GM23338 (cell line): ENCODE measurements around the gene MRGPRE. TPM values are rescaled to one million over a fixed set of nuclear protein-coding genes. Genes with fewer than 3 reads are reported as not detected.

Experiments used
- ATAC-seq: fragments of 200-7000 bp; cut with Tn5 transposase; 3 replicates; pipeline ENCODE4 v1.9.1; 2020
- DNase-seq: peaks from one replicate; pipeline ENCODE4 v3.0.0-alpha.2; 2015; ENCODE audit warnings: low spot score
- H2AFZ ChIP-seq: fragments of 200-600 bp; sonication (generic); 2 replicates; pipeline ENCODE4 v1.8.0; 2016; ENCODE audit warnings: antibody characterized with exemption, mild to moderate bottlenecking, moderate library complexity
- H3F3A ChIP-seq: fragments of 200-600 bp; sonication (generic); replicated peaks from 2 replicates; pipeline ENCODE4 v1.8.0; 2017; ENCODE audit warnings: antibody characterized with exemption, mixed run types, low read depth
- H3K27ac ChIP-seq: fragments of 200-600 bp; sonication (generic); 2 replicates; pipeline ENCODE4 v1.6.1; 2016; ENCODE audit warnings: low read depth
- H3K27me3 ChIP-seq: fragments of 200-600 bp; sonication (generic); 2 replicates; pipeline ENCODE4 v1.8.0; 2016; ENCODE audit warnings: mild to moderate bottlenecking, mixed run types, moderate library complexity; ENCODE audit not compliant: insufficient read depth
- H3K36me3 ChIP-seq: fragments of 200-600 bp; sonication (generic); 2 replicates; pipeline ENCODE4 v1.8.0; 2016; ENCODE audit warnings: mild to moderate bottlenecking; ENCODE audit not compliant: insufficient read depth
- H3K4me1 ChIP-seq: fragments of 200-600 bp; sonication (generic); 2 replicates; pipeline ENCODE4 v1.8.0; 2016; ENCODE audit warnings: mild to moderate bottlenecking, moderate library complexity; ENCODE audit not compliant: insufficient read depth
- H3K4me2 ChIP-seq: fragments of 200-600 bp; sonication (generic); 2 replicates; pipeline ENCODE4 v1.7.1; 2017; ENCODE audit warnings: mixed run types
- H3K4me3 ChIP-seq: fragments of 200-600 bp; sonication (generic); 2 replicates; pipeline ENCODE4 v1.6.1; 2016; ENCODE audit warnings: mixed run types
- H3K79me2 ChIP-seq: fragments of 200-600 bp; sonication (generic); replicated peaks from 2 replicates; pipeline ENCODE4 v1.8.0; 2017; ENCODE audit warnings: mild to moderate bottlenecking; ENCODE audit not compliant: insufficient read depth
- H3K9me2 ChIP-seq: fragments of 200-600 bp; sonication (generic); 2 replicates; pipeline ENCODE4 v1.8.0; 2017; ENCODE audit not compliant: insufficient read depth
- H4K20me1 ChIP-seq: fragments of 200-600 bp; sonication (generic); replicated peaks from 2 replicates; pipeline ENCODE4 v1.8.0; 2017; ENCODE audit warnings: mild to moderate bottlenecking; ENCODE audit not compliant: insufficient read depth
- H3K27ac Mint-ChIP-seq: 2 replicates; pipeline ENCODE4 v1.8.0; 2020; ENCODE audit warnings: inconsistent platforms, mild to moderate bottlenecking, moderate library complexity, mixed read lengths
- H3K27me3 Mint-ChIP-seq: 3 replicates; pipeline ENCODE4 v1.8.0; 2022; ENCODE audit warnings: low read depth, mild to moderate bottlenecking, moderate library complexity, mixed read lengths, inconsistent platforms; ENCODE audit not compliant: insufficient read depth, poor library complexity
- H3K36me3 Mint-ChIP-seq: 3 replicates; pipeline ENCODE4 v1.8.0; 2021; ENCODE audit warnings: low read depth, mild to moderate bottlenecking, inconsistent platforms, moderate library complexity, mixed read lengths
- H3K4me1 Mint-ChIP-seq: 3 replicates; pipeline ENCODE4 v1.8.0; 2020; ENCODE audit warnings: mild to moderate bottlenecking, inconsistent platforms, mixed read lengths
- H3K4me3 Mint-ChIP-seq: 3 replicates; pipeline ENCODE4 v1.8.0; 2021; ENCODE audit warnings: moderate library complexity, mild to moderate bottlenecking, inconsistent platforms, mixed read lengths
- H3K9me3 Mint-ChIP-seq: 3 replicates; pipeline ENCODE4 v1.8.0; 2020; ENCODE audit warnings: moderate library complexity, mild to moderate bottlenecking, inconsistent platforms, mixed read lengths
- CTCF ChIP-seq, 2 experiments: fragments of 200-600 bp in 1 of 2; sonication (generic) in 1 of 2; conservative IDR thresholded peaks; 2 replicates each; pipeline versions ENCODE4 v1.5.1 to v1.6.1; 2016 to 2017; ENCODE audit warnings: antibody characterized with exemption in 2 of 2, low read depth in 2 of 2, mild to moderate bottlenecking in 2 of 2, moderate library complexity in 1 of 2
- EZH2phosphoT487 ChIP-seq: fragments of 200-600 bp; sonication (generic); IDR thresholded peaks from one replicate; pipeline ENCODE4 v1.8.1; 2018; ENCODE audit warnings: antibody characterized with exemption; ENCODE audit not compliant: unreplicated experiment
- JUNB ChIP-seq: IDR thresholded peaks from one replicate; pipeline ENCODE4 v1.6.1; 2016; ENCODE audit warnings: antibody characterized with exemption; ENCODE audit not compliant: unreplicated experiment
- POLR2AphosphoS5 ChIP-seq: IDR thresholded peaks from 2 replicates; pipeline ENCODE4 v1.6.1; 2016; ENCODE audit warnings: antibody characterized with exemption, low read depth
- STAT1 ChIP-seq: IDR thresholded peaks from one replicate; pipeline ENCODE4 v1.6.1; 2016; ENCODE audit warnings: antibody characterized with exemption; ENCODE audit not compliant: unreplicated experiment
- ZNF462 ChIP-seq: fragments of 250-450 bp; sonication (Bioruptor Pico); IDR thresholded peaks from 2 replicates; pipeline ENCODE4 v1.5.0; 2020; ENCODE audit warnings: mild to moderate bottlenecking, moderate library complexity
- polyA plus RNA-seq: library from polyadenylated mRNA; unstranded; fragments of >200 nt; fragmentation: Nextera tagmentation; extraction: Ambion mirVana; gene quantifications from 2 replicates; pipeline ENCODE4 v1.2.1, GENCODE V29; 2016
- total RNA-seq: library from RNA; depleted of rRNA; stranded (reverse); fragments of >200 nt; shearing (Covaris generic); gene quantifications from 2 replicates; pipeline ENCODE4 v1.2.3, GENCODE V29; 2014
- TF ChIP-seq, protein P1 (sequence below): IDR thresholded peaks from one replicate; pipeline ENCODE4 v1.6.1; 2018; ENCODE audit warnings: antibody characterized with exemption; ENCODE audit not compliant: unreplicated experiment

The MRGPRE gene
- total and polyA plus RNA-seq, 2 experiments from 2014 or later = not detected

DNA sequence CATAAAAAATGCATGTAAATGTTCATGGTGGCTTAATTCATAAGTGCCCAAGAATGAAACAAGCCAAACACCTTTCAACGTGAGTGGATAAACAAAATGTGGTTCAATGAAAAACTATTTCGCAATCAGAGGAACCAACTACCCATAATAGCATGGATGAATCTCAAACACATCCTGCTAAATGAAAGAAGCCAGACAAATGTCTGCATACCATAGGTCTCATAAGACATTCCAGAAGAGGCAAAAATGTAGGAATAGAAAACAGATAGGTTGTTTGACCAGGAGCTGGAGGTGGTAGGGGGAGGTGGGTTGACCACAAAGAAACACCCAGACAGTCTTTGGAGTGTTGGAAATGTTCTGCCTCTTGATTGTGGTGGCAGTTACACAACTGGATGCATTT lies 53.9 kb downstream of the MRGPRE start:
- Mint-ChIP-seq H3K4me3 (no peak overlapping the region), H3K9me3 (peaks cover 14% of the 10 kb centered on the region), H3K27me3 (peaks cover 11% of the 10 kb centered on the region), H3K36me3 (no peaks in the 10 kb centered on the region), H3K27ac (no peak overlapping the region), H3K4me1 (no peaks in the 10 kb centered on the region)
- Histone ChIP-seq H3K4me3 (no peak overlapping the region), H3F3A (no peaks in the 10 kb centered on the region), H3K9me2 (peaks cover 17% of the 10 kb centered on the region; the same call in 1 of the 2 replicates), H3K27me3 (no peaks in the 10 kb centered on the region), H3K79me2 (no peaks in the 10 kb centered on the region), H3K36me3 (no peaks in the 10 kb centered on the region), H2AFZ (no peak overlapping the region), H3K27ac (no peak overlapping the region), H3K4me2 (no peak overlapping the region), H4K20me1 (no peaks in the 10 kb centered on the region), H3K4me1 (no peaks in the 10 kb centered on the region)
- DNase-seq (no peak), ATAC-seq (no peak)
- TF ChIP-seq ZNF462 (CRISPR knock-in tag) (no peak), CTCF (conservative IDR thresholded peaks at IDR 0.05; ENCODE audit: low read depth in 2 of 2) (no peak), EZH2phosphoT487 (no peak), STAT1 (no peak), JUNB (no peak), POLR2AphosphoS5 (no peak)
- TF ChIP-seq, protein P1, sequence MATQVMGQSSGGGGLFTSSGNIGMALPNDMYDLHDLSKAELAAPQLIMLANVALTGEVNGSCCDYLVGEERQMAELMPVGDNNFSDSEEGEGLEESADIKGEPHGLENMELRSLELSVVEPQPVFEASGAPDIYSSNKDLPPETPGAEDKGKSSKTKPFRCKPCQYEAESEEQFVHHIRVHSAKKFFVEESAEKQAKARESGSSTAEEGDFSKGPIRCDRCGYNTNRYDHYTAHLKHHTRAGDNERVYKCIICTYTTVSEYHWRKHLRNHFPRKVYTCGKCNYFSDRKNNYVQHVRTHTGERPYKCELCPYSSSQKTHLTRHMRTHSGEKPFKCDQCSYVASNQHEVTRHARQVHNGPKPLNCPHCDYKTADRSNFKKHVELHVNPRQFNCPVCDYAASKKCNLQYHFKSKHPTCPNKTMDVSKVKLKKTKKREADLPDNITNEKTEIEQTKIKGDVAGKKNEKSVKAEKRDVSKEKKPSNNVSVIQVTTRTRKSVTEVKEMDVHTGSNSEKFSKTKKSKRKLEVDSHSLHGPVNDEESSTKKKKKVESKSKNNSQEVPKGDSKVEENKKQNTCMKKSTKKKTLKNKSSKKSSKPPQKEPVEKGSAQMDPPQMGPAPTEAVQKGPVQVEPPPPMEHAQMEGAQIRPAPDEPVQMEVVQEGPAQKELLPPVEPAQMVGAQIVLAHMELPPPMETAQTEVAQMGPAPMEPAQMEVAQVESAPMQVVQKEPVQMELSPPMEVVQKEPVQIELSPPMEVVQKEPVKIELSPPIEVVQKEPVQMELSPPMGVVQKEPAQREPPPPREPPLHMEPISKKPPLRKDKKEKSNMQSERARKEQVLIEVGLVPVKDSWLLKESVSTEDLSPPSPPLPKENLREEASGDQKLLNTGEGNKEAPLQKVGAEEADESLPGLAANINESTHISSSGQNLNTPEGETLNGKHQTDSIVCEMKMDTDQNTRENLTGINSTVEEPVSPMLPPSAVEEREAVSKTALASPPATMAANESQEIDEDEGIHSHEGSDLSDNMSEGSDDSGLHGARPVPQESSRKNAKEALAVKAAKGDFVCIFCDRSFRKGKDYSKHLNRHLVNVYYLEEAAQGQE = no peak
